SHP77 treated with DMSO at 0.1 percent for 48 hours (cell line): ENCODE data around the gene FBXL5.
"Not testable (repeated sequence)": the region's sequence is repeated elsewhere in the genome, so short reads cannot be mapped to it uniquely, and the experiment has no call there.

Experiments used
- DNase-seq: peaks from one replicate; lab custom pipeline; 2025; lab: John Stamatoyannopoulos, UW

FBXL5 gene

GRCh38 chr4:15649914-15650545 lies 5.1 kb downstream of the FBXL5 start:
- DNase-seq: no peak

- DNase-seq: no peak
These were observed 6.6 kb downstream of the FBXL5 start for GRCh38 chr4:15648600-15648999.

- no peak for DNase-seq
These were observed 16.7 kb downstream of the FBXL5 start for GRCh38 chr4:15638418-15638817.

GRCh38 chr4:15636818-15637217 lies 18.3 kb downstream of the FBXL5 start:
- DNase-seq: no peak

GRCh38 chr4:15617407-15617806 lies 37.8 kb downstream of the FBXL5 start:
- not testable (repeated sequence) for DNase-seq

- DNase-seq: not testable (repeated sequence)
These were observed 40.3 kb downstream of the FBXL5 start for GRCh38 chr4:15614891-15615290.

- no peak for DNase-seq
These were observed 43.0 kb downstream of the FBXL5 start for GRCh38 chr4:15612136-15612535.

GRCh38 chr4:15610855-15611254 lies 44.3 kb downstream of the FBXL5 start:
- no peak for DNase-seq

- no peak for DNase-seq
These were observed 49.6 kb downstream of the FBXL5 start for GRCh38 chr4:15605537-15605936.

GRCh38 chr4:15601862-15602261 lies 53.3 kb downstream of the FBXL5 start:
- no peak for DNase-seq

- DNase-seq: no peak
These were observed 55.0 kb downstream of the FBXL5 start for GRCh38 chr4:15600176-15600575.

GRCh38 chr4:15598644-15599043 lies 56.5 kb downstream of the FBXL5 start:
- no peak for DNase-seq

- no peak for DNase-seq
These were observed 62.4 kb downstream of the FBXL5 start for GRCh38 chr4:15592799-15593198.

- DNase-seq: no peak
These were observed 67.5 kb downstream of the FBXL5 start for GRCh38 chr4:15587649-15588048.

GRCh38 chr4:15586066-15586465 lies 69.1 kb downstream of the FBXL5 start:
- DNase-seq: no peak

- no peak for DNase-seq
These were observed 69.8 kb downstream of the FBXL5 start for GRCh38 chr4:15585331-15585730.

- DNase-seq: no peak
These were observed 70.4 kb downstream of the FBXL5 start for GRCh38 chr4:15584785-15585184.

GRCh38 chr4:15577508-15577907 lies 77.6 kb downstream of the FBXL5 start:
- DNase-seq: no peak

- no peak for DNase-seq
These were observed 79.2 kb downstream of the FBXL5 start for GRCh38 chr4:15575966-15576365.

- DNase-seq: no peak
These were observed 85.4 kb downstream of the FBXL5 start for GRCh38 chr4:15569746-15570145.

GRCh38 chr4:15568821-15569220 lies 86.3 kb downstream of the FBXL5 start:
- DNase-seq: no peak

- no peak for DNase-seq
These were observed 91.3 kb downstream of the FBXL5 start for GRCh38 chr4:15563871-15564270.

GRCh38 chr4:15562623-15563022 lies 92.5 kb downstream of the FBXL5 start:
- no peak for DNase-seq

GRCh38 chr4:15562114-15562513 lies 93.0 kb downstream of the FBXL5 start:
- DNase-seq: no peak

GRCh38 chr4:15558561-15558960 lies 96.6 kb downstream of the FBXL5 start:
- DNase-seq: no peak
